SIG-M5 (cell line): ENCODE results near the gene SHF.

Experiments used
- DNase-seq: peaks from one replicate; lab custom pipeline; 2025; lab: John Stamatoyannopoulos, UW

Gene SHF

DNA sequence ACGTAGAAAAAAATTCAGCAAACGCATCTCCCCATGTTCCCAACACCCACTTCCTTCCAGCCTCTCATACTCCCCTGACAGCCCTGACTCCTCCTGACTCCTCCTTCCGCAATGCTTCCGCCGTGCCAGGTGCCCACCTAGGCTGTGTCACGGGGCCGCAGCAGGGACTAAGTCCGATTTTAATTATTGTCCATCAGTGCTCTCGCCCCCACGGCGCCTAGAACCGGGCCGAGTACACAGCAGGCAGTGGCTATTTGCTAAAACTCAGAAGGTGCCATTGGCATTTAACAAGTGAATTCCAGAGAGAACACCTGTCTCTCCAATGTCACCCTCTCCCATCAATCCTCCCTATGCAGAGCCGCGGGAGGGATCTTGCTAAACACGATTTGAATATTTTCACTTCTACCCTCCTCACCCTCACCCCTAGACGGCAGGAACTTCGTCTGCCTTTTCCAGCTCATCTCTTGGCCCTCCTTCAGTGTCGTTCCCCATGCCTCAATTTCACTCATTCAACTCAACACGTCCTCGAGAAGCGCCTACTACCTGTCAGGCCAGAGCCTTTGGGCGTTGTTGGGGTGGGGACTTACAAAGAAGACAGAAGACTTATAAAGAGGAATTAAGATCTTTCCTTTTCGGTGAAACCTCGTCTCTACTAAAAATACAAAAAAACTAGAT is 11.5 kb upstream of the SHF start:
- no peak for DNase-seq

DNA sequence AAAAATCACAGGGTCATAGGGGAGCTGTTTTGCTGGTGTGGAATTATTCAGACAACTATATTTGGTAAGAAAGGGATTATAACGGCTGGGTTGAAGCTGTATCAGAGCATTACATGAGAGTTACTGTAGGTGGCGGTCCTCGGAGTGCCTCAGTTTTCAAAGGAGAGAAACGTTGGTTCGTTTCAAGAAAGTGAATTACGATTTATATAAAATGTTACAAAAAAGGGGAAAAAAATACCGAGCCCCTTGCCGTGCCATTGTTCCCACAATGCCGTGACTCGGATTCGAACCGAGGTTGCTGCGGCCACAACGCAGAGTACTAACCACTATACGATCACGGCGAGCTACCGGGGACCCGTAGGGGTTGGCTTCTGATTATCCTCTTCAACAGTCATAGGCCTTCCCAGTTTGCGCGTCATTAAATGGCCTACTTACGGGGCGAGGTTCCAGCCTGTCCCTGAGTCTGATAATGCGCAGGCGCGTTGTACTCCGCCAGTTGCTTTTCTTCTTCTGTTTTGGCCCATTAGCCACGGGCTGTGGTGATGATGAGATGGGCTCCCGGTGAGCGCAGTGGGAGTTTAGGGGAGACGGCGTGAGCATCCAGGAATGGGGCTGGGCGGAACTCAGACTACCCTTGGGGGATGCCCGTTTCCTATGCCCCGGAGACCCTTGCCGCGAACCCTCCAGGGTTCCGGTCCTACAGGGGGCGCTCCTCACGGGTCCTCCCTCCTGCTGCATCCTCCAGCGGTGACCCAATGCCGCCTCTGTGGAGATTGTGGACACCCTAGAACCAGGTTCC is 10.8 kb upstream of the SHF start:
- DNase-seq, result peak; percentile 82

DNA sequence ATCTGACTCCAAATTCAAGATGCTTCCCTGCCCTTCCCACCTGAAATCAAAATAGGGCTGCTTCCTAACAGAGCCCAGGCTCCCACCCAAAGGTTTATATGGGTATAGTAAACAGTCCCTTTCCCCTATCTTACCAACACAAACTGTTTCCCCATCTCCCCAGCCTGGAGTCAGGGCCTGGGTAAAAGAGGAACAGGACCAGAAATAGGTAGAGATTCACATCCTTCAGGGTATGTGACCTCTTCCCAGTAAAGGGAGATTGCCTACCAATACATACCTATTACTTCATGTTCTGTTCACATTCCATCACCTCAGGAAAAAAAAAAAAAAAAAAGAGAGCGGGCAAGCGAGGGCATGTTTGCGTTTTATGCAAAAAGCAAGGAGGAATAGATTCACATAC is 9.7 kb upstream of the SHF start:
- DNase-seq, result no peak

DNA sequence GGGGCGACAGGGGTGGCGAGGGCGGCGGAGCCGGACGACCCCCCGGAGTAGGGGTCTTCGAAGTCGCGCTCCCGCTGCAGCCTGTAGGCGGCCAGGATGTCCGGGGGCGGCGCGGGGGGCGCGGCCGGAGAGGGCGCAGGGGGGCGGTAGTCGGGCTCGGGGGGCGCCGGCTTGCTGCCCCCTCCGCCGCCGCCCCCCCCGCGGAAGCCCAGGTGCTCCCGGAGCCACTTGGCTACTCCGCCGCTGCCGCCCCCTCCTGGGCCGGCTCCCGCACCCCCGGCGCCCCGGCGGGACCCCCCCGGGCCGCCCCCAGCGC is 230 bp downstream of the SHF start:
- no peak for DNase-seq

DNA sequence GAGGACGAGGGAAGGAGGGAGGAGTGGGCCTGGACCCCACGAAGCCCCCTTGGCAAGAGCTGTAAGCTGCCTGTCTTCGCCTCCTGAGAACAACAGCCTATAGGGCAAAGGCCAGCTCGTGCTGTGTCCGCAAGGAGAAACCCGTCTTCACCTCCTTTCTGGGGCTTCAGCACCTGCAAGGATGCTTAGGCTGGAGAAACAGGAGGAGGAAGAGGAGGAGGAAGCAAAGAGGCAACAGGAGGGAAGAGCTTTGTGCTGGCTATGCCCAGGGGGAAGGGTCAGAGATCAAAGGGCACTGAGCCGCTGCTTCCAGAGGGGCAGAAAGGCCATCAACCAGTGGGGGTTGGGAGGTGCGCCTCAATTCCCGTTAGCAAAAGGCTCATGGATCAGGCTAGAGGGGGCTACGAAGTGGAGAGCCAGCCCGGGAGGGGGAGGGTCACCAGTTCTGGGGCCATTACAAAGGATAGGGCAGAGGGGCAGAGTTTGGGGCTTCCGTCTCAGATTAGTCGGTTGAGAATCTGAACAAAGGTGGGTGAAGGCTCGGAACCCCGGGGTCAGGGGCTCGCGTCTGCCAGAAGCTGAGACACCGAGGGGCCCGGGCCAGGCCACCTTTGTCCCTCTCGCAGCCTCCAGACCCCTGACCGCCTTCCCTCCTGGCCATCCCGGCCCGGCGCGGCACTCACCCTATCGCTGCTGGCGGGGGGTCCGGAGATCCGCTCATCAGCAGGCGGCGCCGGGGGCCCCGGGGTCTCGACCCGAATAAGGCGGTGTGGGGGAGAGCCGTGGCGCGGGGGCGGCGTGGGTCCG is 792 bp downstream of the SHF start:
- DNase-seq, result no peak

DNA sequence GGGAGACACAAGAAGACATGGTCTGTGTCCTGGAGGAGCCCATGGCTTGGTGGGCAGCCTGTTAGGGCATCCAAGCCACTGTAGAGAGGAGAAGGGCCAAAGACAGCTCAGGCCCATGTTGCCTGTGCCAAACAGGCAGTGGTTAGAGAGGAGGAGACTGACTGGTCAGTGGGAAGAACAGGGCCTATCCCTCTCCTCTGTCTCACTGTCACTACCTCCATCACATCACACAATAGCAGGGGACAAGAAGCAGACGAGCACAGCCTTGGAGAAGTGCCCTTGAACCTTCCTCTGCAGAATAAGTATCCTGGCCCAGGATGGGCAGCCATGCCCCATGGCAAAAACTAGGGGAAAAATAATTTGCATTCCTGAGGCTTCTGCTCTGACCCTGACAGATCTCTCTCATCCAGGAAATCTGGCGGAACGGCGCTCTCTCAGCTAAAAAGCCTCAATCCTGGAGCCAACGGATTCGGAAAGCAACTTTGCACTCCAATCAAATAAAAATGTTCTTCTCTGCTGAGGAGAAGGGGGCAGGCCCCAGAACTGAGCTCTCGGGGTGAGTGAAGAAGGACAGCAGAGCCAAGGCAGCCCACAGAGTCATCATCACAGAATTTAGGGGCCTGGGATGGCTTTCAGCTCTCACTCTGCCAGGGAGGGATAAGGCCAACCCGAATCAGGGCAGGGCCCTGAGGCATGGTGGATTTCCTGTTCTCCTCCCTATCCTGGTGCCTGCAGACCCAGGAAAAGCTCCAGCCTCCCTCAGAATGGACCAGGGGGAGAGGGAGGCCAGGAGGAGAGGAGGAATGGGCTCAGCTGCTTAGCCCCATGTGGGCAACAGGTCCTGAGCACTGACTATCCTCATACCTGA is 1.6 kb downstream of the SHF start:
- no peak for DNase-seq

DNA sequence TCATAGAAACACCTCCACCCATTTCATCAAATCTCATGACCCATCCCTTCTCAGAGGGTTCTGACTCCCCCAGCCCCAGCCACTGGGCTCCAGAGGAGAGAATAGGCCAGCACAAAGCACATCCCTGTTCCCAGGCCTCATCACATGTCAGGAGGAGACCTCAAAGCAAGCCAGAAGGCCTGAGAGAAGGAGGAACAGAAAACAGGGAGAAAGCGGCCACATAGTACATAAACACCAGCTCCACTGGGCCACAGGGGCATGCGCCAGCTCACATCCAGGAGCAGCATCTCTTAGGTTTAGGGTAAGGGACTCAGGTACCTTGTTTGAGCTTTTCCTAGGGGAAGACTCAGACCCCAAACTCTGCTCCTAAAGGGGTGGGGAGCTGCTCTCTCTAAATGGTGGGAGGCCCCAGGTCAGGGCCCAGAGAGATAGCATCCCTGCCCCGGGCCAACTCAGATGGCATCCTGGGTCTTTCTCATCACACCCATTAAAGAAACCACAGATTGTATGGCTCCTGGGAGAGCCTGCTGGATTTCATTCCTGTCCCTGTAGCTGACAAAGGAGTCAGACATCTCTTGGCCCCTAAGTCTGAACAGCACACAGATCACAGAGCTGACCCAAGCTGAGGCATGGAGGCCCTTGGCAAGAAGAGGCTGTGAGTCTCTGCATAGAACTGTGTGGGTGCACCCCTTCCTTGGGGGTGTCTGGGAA is 2.5 kb downstream of the SHF start:
- DNase-seq, result no peak

DNA sequence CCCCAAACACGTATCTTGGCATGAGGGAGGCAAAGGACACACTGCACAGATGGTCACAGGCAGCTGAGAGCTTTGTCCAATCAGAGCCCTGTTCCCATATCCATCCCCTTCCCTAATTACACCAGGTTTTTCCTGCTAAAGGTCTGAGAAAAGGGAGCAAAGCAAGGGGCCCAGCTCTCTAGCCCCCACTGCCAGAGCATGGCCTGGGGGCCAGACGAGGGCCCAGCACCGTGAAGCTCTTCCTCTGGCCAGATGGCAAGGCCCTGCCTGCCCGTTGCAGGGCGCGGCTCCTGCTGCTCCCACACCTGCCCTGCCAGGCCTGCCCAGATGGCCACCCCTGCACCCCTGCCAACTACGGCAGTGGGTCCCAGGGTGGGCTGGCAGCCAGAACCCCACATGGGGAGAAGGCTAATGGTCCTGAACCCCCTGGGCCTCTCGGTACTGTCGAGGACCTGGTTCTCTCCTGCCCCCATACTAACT is 3.2 kb downstream of the SHF start:
- no peak for DNase-seq

DNA sequence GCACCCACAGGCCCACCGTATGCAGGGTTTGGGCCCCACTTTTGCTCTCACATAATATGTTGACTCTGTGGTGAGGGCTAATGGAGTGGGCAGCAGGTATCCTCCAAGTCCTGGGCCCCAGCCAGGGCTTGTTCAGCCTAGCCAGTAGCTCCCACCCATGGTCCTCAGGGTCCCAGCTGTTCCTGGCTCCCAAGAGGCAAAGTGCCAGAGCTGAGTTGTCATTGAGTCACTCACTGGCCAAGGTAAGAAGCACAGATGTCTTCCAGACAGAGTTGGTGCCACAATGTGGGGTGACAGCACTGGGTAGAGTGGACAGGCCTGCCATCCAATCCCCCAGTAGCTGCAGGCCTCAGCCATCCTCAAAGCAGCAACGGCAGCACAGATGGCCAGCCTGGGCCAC is 4.3 kb downstream of the SHF start:
- DNase-seq, result no peak

DNA sequence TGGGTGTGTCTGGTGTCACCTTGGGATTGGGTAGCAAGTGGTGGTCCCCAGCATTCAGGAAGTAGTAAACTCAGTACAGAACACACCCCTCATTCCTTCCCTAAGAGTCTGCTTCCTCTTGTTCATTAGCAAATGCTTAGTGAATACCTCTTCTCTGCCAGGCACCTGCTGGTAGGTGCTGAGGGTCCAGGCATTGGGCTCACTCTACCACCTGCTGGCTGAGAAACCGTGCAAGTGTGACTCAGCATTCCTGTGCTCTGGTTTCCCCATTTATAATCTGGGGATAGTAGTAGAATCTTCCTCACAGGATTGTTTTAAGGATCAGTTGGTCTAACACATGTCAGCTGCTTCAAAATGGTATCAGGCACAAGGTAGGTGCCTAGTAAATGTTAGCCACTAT is 4.8 kb downstream of the SHF start:
- no peak for DNase-seq

DNA sequence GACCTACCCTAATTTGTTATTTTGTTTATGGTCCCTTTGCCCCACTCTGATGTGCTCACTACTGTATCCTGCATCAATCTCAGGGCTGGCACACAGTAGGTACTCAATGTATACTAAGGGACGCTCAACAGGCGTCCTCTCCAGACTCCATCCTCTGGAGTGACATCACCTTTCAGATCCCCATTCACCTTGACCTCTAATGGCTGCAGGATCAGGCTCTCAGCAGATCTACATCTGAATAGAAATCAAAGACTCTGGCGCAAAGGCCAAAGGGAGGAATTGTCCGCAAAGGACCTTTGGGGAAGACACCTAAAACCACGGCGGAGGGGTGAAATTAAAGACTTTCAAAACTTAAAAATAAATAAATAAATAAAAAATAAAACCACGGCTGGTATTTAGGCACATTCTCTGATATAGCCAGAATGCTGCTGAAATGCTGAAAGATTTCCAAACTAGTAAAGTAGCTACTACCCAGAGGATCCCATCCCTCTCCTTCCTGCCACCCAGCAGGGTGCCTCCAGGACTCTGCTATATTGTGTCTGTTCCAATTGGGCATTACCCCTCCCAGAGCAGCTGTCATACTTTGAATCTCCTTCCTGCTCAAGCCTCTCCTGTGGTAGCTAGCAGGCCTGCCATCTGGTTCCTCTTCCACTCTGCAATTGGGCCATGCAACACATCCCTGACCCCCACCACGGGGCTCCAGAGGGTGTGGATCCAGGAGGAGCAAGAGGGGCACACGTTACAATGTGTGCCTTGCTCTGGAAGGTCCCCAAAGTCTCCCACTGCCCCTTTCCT is 6.1 kb downstream of the SHF start:
- no peak for DNase-seq

DNA sequence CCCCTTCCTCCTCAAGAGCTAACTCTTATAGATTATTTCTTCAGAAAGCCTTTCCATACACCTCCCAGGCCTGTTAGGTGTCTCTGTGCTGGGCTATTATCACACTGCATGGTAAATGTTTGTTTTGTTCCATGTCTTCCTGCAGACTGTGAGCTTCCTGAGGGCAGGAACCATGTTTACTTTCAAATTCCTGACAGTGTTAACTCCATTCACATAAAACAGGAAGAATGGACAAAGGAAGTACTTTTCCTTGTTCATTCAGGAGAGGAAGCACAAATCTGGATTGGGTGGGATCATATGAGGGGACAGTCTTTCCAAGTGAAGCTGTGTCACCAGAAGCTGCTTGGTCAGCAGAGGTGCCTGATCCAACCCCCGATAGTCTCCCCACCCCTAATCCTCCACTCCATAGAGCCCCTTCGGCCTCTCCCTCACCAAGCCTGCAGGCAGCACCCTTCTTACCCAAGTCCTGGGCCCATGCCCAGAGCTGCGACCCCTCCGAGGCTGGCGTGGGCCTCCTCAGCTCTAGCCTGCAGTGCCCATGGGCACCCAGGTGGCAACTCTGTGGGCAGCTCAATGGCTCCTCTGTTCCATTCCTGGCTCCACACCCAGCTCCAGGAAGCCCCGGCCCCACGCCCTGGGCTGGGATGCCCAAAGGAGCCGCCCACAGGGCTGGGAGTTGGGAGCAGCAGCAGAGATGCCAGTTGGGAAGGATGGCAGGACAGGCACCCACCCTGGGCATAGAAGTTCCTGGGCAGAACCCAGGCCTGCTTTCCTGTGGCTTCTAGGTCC is 6.9 kb downstream of the SHF start:
- no peak for DNase-seq

DNA sequence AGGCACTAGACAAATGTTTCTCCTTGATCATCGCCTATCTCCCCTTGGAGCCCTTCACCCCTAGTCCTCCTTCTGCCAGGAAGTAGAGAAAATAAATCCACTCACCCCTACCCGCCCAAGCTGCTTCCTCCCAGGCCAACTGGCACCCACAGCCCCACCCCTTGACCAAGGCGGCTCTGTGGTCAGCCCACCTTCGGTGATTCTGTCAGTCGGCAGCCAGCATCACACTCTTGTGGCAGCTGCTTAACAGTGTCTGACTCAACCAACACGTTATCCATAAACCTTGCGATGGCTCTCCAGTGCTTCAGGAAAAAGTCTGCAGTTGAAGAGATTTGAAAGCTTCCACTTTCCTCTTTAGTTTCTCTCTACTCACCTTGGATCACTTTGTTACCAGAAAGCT is 7.6 kb downstream of the SHF start:
- DNase-seq, result no peak

DNA sequence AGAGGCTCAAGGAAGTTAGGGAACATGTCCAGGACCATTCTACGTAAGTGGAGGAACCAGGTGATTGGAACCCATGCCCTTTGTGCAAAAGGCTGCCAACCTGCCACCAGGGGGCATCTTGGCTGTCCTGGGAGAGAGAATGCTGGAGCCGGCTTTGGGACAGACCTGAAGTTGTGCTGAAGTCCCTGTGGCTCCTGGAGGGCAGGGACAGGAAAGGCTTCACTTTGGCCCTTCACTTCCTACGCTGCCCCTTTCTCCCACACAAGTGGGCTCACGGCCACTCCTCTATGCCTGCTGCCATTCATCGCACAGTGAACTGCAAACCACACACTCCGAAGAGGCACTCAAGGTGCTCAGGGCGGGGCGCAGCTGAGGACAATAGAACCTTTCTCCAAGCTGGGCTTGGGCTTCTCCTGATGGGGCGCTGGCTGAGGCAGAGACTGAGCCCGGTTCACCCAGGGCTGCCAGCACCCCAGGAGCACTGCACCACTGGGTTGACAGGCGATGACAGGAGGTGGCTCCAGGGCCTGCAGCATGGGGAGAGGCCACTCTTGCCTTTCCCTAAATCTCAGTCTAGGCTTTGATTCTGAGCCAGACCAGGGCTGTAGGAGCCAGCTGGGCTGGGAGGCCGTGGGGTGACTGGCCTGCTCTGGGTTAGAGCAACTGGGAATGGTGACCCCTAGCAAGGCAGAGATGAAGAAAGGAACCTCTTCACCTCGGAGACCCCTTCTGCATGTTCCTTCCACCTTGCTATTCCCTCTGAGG is 8.4 kb downstream of the SHF start:
- no peak for DNase-seq

DNA sequence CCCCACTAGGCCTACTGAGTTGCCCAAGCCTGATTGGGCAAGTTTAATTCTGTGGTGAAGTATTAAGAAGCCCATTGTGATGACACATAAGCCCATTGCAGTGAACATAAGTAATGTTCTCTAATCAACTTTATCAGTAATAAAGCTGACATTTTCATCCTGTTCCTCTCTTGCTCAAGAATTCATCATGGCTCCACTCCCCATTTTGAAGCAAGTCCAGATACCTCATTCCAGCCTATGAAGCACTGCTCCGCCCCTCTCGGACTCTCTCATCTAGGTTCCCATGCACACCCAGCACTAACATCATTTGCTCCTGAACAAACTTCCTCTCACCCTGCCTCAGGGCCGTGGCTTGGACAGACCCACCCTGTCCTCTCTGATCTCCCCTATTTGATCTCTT is 10.5 kb downstream of the SHF start:
- DNase-seq, result no peak

DNA sequence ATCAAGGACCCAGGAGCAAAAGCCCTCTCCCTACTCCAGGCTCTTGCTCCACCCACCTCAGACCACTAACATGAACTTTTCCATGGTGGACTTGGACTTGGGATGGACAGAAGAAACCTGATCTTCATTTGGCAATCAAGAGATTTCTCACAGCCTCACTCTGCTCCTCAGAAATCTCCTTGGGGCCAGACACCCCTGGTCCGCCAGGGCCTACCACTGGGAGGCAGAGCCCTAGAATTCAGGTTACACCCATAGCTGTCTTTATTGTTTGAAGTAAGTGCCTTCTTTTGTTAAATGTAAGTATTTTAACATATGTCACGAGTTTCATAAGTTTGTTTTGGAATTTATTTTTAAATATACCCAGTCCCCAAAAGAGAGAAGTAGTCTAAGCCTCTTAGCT is 13.2 kb downstream of the SHF start:
- DNase-seq, result no peak

DNA sequence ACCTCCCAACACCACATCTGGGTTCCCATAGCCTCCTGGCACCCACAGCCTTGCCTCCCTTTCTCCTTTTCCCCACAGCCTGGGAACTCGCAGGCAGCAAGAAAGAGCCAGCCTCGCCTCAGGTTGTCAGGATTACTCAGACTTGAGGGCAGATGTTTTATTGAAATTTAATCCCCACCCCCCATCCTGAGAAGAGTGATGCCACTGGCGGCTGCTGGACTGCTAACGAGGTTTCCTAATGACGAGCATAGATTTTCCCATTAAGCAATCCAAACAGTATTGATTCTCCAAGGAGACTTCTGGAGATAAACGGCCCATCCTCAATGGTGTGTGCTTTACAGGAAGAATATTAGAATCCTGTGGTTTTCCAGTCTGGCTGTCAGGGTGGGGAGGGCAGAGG is 13.7 kb downstream of the SHF start:
- no peak for DNase-seq

DNA sequence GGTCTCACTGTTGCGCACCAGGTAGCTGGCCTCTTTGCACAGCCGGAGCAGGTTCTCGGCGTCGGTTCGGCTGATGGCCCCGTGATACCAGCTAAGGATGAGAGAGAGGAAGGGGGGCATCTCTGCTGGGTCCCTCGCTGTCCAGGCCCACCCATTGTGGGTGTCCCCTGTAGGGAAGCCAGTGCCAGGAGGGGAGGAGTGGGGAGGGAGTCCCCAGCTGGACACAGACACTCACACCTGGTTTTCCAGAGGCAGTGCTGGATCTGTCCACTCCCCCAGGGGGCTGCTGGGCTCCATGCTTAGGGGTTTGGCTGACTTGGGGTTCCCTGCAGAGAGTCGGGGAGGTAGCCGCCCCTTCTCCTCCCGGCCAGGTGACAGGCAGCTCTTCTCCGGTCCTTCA is 15.9 kb downstream of the SHF start:
- DNase-seq, result no peak
